ENCODE results near the gene NUP88. TPM values are rescaled to one million over a fixed set of nuclear protein-coding genes. Genes with fewer than 3 reads are reported as not detected.

Gene NUP88
- total RNA-seq, 1 experiment from 2014 or later = 110 TPM

- peaks cover 12% of the 10 kb centered on the region for H3K36me3 ChIP-seq (replicated peaks; ENCODE audit: control insufficient read depth, insufficient read depth, low read length)
- DNase-seq = no peak
- H3K27me3 ChIP-seq (ENCODE audit: control insufficient read depth, insufficient read depth, low read length) = no peaks in the 10 kb centered on the region
- no peak overlapping the region for H3K4me3 ChIP-seq (ENCODE audit: insufficient read depth, low read depth, low read length)
Measured at GRCh38 chr17:5354886-5355415, 64.5 kb downstream of the NUP88 start.

DNA sequence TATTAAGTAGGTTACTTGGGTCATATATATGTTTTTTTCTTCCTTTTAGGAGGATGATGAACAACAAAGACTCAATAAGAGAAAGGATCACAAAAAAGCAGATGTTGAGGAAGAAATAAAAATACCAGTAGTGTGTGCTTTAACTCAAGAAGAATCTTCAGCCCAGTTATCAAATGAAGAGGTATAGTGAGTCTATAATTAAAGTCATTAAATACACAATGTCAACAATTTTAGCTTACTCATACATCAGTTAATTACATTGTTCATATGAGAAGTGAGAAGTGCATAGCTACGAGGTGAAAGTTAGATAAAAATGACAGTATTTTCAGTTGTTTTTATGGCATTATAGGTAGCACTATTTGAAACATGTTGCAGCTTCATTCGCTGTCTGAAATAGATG, 65.2 kb downstream of the NUP88 start:
- H3K36me3 ChIP-seq (replicated peaks; ENCODE audit: control insufficient read depth, insufficient read depth, low read length) = peaks cover 12% of the 10 kb centered on the region
- H3K27me3 ChIP-seq (ENCODE audit: control insufficient read depth, insufficient read depth, low read length) = no peaks in the 10 kb centered on the region
- H3K4me3 ChIP-seq (ENCODE audit: insufficient read depth, low read depth, low read length) = no peak overlapping the region
- DNase-seq = no peak

DNA sequence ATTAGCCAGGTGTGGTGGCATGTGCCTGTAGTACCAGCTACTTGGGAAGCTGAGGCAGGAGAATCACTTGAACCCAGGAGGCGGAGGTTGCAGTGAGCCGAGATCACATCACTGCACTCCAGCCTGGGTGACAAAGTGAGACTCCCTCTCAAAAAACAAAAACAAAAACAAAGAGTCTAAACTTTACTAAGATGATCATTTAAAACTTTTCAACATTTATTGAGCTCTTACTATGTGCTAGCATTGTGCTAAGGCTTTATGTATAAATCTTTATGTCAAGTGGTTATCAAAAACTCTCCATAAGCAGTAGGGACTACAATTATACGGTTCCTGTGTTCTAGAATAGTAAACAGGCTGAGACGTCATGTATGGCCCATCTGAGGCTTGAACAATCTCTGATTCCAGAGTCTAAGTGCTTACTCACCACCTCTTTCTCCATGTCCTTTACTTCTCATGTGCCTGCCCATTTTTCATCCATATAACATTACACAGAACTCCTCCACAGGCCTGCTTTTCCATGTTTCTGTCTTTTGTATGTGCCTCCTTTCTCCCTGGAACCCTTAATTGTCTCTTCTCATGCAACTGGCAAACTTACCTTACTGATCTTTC, 66.7 kb downstream of the NUP88 start:
- H3K27me3 ChIP-seq (ENCODE audit: control insufficient read depth, insufficient read depth, low read length) = no peaks in the 10 kb centered on the region
- no peak overlapping the region for H3K4me3 ChIP-seq (ENCODE audit: insufficient read depth, low read depth, low read length)
- H3K36me3 ChIP-seq (replicated peaks; ENCODE audit: control insufficient read depth, insufficient read depth, low read length) = peaks cover 8% of the 10 kb centered on the region
- DNase-seq = no peak

GRCh38 chr17:5344914-5345313, 74.5 kb downstream of the NUP88 start:
- Histone ChIP-seq H3K36me3 (replicated peaks; ENCODE audit: control insufficient read depth, insufficient read depth, low read length) (peaks cover 2% of the 10 kb centered on the region; the same call in 1 of the 2 replicates), H3K4me3 (ENCODE audit: insufficient read depth, low read depth, low read length) (no peak overlapping the region), H3K27me3 (ENCODE audit: control insufficient read depth, insufficient read depth, low read length) (no peaks in the 10 kb centered on the region)
- no peak for DNase-seq

Other genes starting within 250 kb of the NUP88 start
- gene ZNF594, start 227.8 kb downstream of the NUP88 start, total RNA-seq (2014; rRNA removed; shearing (Covaris generic)) = 0.73 and 1.6 TPM in 2 replicates
- gene SCIMP, start 184.8 kb downstream of the NUP88 start, total RNA-seq (2014; rRNA removed; shearing (Covaris generic)) = not detected in 2 replicates
- 23.8 and 39.1 TPM in 2 replicates for gene RABEP1, start 137.4 kb downstream of the NUP88 start, total RNA-seq (2014; rRNA removed; shearing (Covaris generic))
- 52.1 and 61.2 TPM in 2 replicates for gene RPAIN, start 520 bp upstream of the NUP88 start, total RNA-seq (2014; rRNA removed; shearing (Covaris generic))
- gene C1QBP, start 19.5 kb upstream of the NUP88 start, total RNA-seq (2014; rRNA removed; shearing (Covaris generic)) = 445 and 450 TPM in 2 replicates
- 21.0 and 31.9 TPM in 2 replicates for gene DHX33, start 49.3 kb upstream of the NUP88 start, total RNA-seq (2014; rRNA removed; shearing (Covaris generic))
- 24.5 and 27.6 TPM in 2 replicates for gene DERL2, start 66.5 kb upstream of the NUP88 start, total RNA-seq (2014; rRNA removed; shearing (Covaris generic))
- 21.5 and 29.9 TPM in 2 replicates for gene MIS12, start 66.9 kb upstream of the NUP88 start, total RNA-seq (2014; rRNA removed; shearing (Covaris generic))
- 2.5 and 3.2 TPM in 2 replicates for gene NLRP1, start 164.8 kb upstream of the NUP88 start, total RNA-seq (2014; rRNA removed; shearing (Covaris generic))